Measurements from ENCODE around the gene SNX13. TPM values are rescaled to one million over a fixed set of nuclear protein-coding genes. Genes with fewer than 3 reads are reported as not detected.

The SNX13 gene
- total and polyA plus RNA-seq, 2 donors (not counting 3 experiments of a cell fraction or from before 2014, with no cell fraction given) = 6.1 to 28.5 TPM

DNA sequence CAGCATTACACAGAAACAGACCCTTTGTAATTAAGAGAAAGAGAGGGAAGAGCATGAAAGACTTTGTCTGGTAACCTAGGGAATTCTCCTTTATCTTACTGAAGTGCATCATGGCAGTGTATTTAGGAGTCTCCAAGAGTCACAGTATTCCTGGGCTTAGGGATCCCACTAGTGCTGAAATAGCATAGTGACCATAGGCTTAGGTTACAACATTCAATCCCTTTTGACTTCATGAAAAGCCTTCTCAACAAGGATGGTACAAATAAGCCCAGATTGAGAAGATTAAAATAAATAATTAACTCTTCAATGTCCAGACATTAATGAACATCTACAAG is 76.5 kb downstream of the SNX13 start:
- H3K36me3 ChIP-seq (ENCODE audit: control insufficient read depth in 2 of 2, extremely low read depth in 1 of 2, insufficient read depth in 2 of 2, low read length in 2 of 2) = peaks cover 0 to 5% of the 10 kb centered on the region in 2 experiments
- dilution Hi-C loops (cut with MboI; ENCODE audit: extremely low pct_ligation_motif_present, low sequenced_read_pairs) = no loop called here
- no peak for FAIRE-seq

More for the DNA sequence above, 76.5 kb downstream of the SNX13 start:
- H3K27ac ChIP-seq (ENCODE audit: insufficient read depth, low read depth, low read length) = no peak overlapping the region
- no peaks in the 10 kb centered on the region for H3K79me2 ChIP-seq (ENCODE audit: control insufficient read depth, insufficient read depth, low read length)
- POLR2A ChIA-PET = no interaction called here
- no peak overlapping the region for H3K9ac ChIP-seq (replicated peaks; ENCODE audit: extremely low read depth, insufficient read depth, low read length)
- H3K4me2 ChIP-seq (ENCODE audit: insufficient read depth, low read length) = no peak overlapping the region
- no peaks in the 10 kb centered on the region for H3K9me1 ChIP-seq (replicated peaks; ENCODE audit: control insufficient read depth, extremely low read depth, insufficient read depth, low read length)
- no peaks in the 10 kb centered on the region for H4K20me1 ChIP-seq (replicated peaks; ENCODE audit: control insufficient read depth, extremely low read depth, insufficient read depth, low read length)
- TF ChIP-seq GATA2 (IDR thresholded peaks at IDR 0.05; ENCODE audit: insufficient read depth, insufficient read length, low read depth, low read length) (no peak), MAX (IDR thresholded peaks at IDR 0.05; ENCODE audit: insufficient read depth, insufficient read length) (no peak), POLR2AphosphoS5 (IDR thresholded peaks at IDR 0.05; ENCODE audit: insufficient read depth, low read depth, low read length) (no peak), JUN (IDR thresholded peaks at IDR 0.05; ENCODE audit: borderline replicate concordance, insufficient read depth, insufficient read length, low read depth) (no peak), POLR2A (IDR thresholded peaks at IDR 0.05; ENCODE audit: low read depth, low read length) (no peak), EZH2 (IDR thresholded peaks at IDR 0.05; ENCODE audit: borderline replicate concordance, low read depth, low read length, severe bottlenecking) (no peak), FOS (IDR thresholded peaks at IDR 0.05; ENCODE audit: borderline replicate concordance, insufficient read depth, low read length) (no peak), MYC (IDR thresholded peaks at IDR 0.05; ENCODE audit: low read depth, low read length) (no peak)
- TF ChIP-seq, protein P1, sequence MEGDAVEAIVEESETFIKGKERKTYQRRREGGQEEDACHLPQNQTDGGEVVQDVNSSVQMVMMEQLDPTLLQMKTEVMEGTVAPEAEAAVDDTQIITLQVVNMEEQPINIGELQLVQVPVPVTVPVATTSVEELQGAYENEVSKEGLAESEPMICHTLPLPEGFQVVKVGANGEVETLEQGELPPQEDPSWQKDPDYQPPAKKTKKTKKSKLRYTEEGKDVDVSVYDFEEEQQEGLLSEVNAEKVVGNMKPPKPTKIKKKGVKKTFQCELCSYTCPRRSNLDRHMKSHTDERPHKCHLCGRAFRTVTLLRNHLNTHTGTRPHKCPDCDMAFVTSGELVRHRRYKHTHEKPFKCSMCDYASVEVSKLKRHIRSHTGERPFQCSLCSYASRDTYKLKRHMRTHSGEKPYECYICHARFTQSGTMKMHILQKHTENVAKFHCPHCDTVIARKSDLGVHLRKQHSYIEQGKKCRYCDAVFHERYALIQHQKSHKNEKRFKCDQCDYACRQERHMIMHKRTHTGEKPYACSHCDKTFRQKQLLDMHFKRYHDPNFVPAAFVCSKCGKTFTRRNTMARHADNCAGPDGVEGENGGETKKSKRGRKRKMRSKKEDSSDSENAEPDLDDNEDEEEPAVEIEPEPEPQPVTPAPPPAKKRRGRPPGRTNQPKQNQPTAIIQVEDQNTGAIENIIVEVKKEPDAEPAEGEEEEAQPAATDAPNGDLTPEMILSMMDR (IDR thresholded peaks at IDR 0.05; ENCODE audit: extremely low read depth in 1 of 2, insufficient read depth in 1 of 2, low read depth in 1 of 2, low read length in 2 of 2) = no peak
- H3K9me3 ChIP-seq (replicated peaks; ENCODE audit: control insufficient read depth, insufficient read depth, low read length) = no peaks in the 10 kb centered on the region
- no peak for DNase-seq (ENCODE audit: low read depth, low spot score)
- H3K27me3 ChIP-seq (ENCODE audit: control insufficient read depth in 2 of 2, insufficient read depth in 2 of 2, low read length in 2 of 2) = no peaks in the 10 kb centered on the region
- no peaks in the 10 kb centered on the region for H3K4me1 ChIP-seq (ENCODE audit: control insufficient read depth, extremely low read depth, insufficient read depth, low read length)
- CTCF ChIA-PET = interaction anchor here (2.5 kb wide), 1 partner anchor 94 kb away, joined by 8 read pairs; no protein-coding TSS in a partner anchor
- BruUV-seq (replicated peaks) = no TSS peak
- H3K4me3 ChIP-seq (replicated peaks in 1 of 3; ENCODE audit: insufficient read depth in 1 of 3, low read depth in 1 of 3, low read length in 3 of 3) = no peak overlapping the region
- intact Hi-C loops (cut with micrococcal nuclease) = no loop called here
- H2AFZ ChIP-seq (ENCODE audit: low read depth, low read length) = no peak overlapping the region
